HepG2 (cell line): Measurements from ENCODE around the gene DISP2. TPM values are rescaled to one million over a fixed set of nuclear protein-coding genes. Genes with fewer than 3 reads are reported as not detected.
A peak's percentile ranks its signal among the peaks of the same experiment; 100 is the strongest.

Experiments used
- ATAC-seq: fragments of 200-7000 bp; cut with Tn5 transposase; 3 replicates; pipeline ENCODE4 v1.9.1; 2020; ENCODE audit warnings: mild to moderate bottlenecking, moderate library complexity
- BruUV-seq: library from RNA; stranded (reverse); fragments of 400-500 nt; replicated peaks from 2 replicates; lab custom pipeline; 2021; lab: Mats Ljungman, UMichigan
- CTCF ChIA-PET: fragments of 300-600 bp; formaldehyde crosslinking; extraction: SDS; loops from one replicate; lab custom pipeline; 2021; ENCODE audit warnings: low total read pairs, inconsistent platforms, low intra/inter-chr PET ratio; lab: Yijun Ruan, JAX
- POLR2A ChIA-PET: fragments of 350-600 bp; sonication (Branson Sonifier 250); formaldehyde crosslinking; loops from one replicate; lab custom pipeline; 2020; ENCODE audit warnings: antibody characterized with exemption, inconsistent platforms; lab: Yijun Ruan, JAX
- DNase-seq: peaks from one replicate; pipeline ENCODE4 v3.0.0-alpha.2; 2015; ENCODE audit warnings: low spot score
- FAIRE-seq: peaks from 3 replicates; lab custom pipeline; 2011; peaks lifted over from hg19 to GRCh38; lab: Jason Lieb, UNC
- H2AFZ ChIP-seq: one replicate; pipeline ENCODE4 v1.6.1; 2011; ENCODE audit warnings: low read length, inconsistent platforms
- H3K27ac ChIP-seq: fragments of 300-600 bp; 3 replicates; pipeline ENCODE4 v1.8.0; 2011; ENCODE audit warnings: mixed run types, mild to moderate bottlenecking, mixed read lengths, low read length, inconsistent platforms; ENCODE audit not compliant: insufficient read depth; ENCODE audit errors: extremely low read length
- H3K27me3 ChIP-seq, 2 experiments: fragments of 200-600 bp in 1 of 2; 2 replicates in 1 of 2; 3 replicates in 1 of 2; pipeline versions ENCODE4 v1.6.0 to v1.8.0; 2011; ENCODE audit warnings: low read length in 2 of 2, mild to moderate bottlenecking in 2 of 2, moderate library complexity in 2 of 2, inconsistent platforms in 1 of 2; ENCODE audit not compliant: insufficient read depth in 2 of 2, control insufficient read depth in 1 of 2
- H3K36me3 ChIP-seq, 2 experiments: fragments of 200-600 bp in 1 of 2; replicated peaks in 1 of 2; 2 replicates in 1 of 2; 3 replicates in 1 of 2; pipeline versions ENCODE4 v1.5.1 to v1.8.0; 2011; ENCODE audit warnings: low read length in 2 of 2, inconsistent platforms in 1 of 2; ENCODE audit not compliant: insufficient read depth in 2 of 2, control insufficient read depth in 1 of 2
- H3K4me1 ChIP-seq: 2 replicates; pipeline ENCODE4 v1.5.1; 2012; ENCODE audit warnings: low read length, inconsistent platforms; ENCODE audit not compliant: insufficient read depth
- H3K4me2 ChIP-seq: 2 replicates; pipeline ENCODE4 v1.6.0; 2011; ENCODE audit warnings: low read depth, low read length, inconsistent platforms
- H3K4me3 ChIP-seq, 3 experiments: fragments of 200-600 bp in 1 of 3; sonication (generic), shearing (Covaris generic) in 1 of 3; replicated peaks in 1 of 3; 2 replicates each; pipeline ENCODE4 v1.5.1; 2011 to 2016; ENCODE audit warnings: low read length in 3 of 3, inconsistent platforms in 2 of 3, low read depth in 2 of 3, mild to moderate bottlenecking in 2 of 3, control low read depth in 1 of 3, mixed read lengths in 1 of 3; ENCODE audit not compliant: insufficient read depth in 1 of 3
- H3K79me2 ChIP-seq: one replicate; pipeline ENCODE4 v1.6.1; 2011; ENCODE audit warnings: low read length, inconsistent platforms; ENCODE audit not compliant: insufficient read depth
- H3K9ac ChIP-seq: 2 replicates; pipeline ENCODE4 v1.6.0; 2011; ENCODE audit warnings: mild to moderate bottlenecking, low read depth, low read length, inconsistent platforms; ENCODE audit not compliant: insufficient read depth
- H3K9me3 ChIP-seq: 2 replicates; pipeline ENCODE4 v1.5.1; 2012; ENCODE audit warnings: mild to moderate bottlenecking, low read length
- H4K20me1 ChIP-seq: 2 replicates; pipeline ENCODE4 v1.6.0; 2011; ENCODE audit warnings: inconsistent platforms, mild to moderate bottlenecking, low read length, moderate library complexity; ENCODE audit not compliant: insufficient read depth
- BRCA1 ChIP-seq: sonication (generic); formaldehyde crosslinking; IDR thresholded peaks from 2 replicates; pipeline ENCODE4 v1.4.0; 2020; ENCODE audit warnings: missing genetic modification reagents
- NFYB ChIP-seq: sonication (generic); formaldehyde crosslinking; IDR thresholded peaks from 2 replicates; pipeline ENCODE4 v1.4.0; 2020; ENCODE audit warnings: missing genetic modification reagents
- ZBTB21 ChIP-seq: sonication (generic); formaldehyde crosslinking; IDR thresholded peaks from 2 replicates; pipeline ENCODE4 v1.4.0; 2020; ENCODE audit warnings: missing genetic modification reagents
- ZNF326 ChIP-seq: sonication (generic); formaldehyde crosslinking; IDR thresholded peaks from 2 replicates; pipeline ENCODE4 v1.4.0; 2020; ENCODE audit warnings: missing genetic modification reagents, borderline replicate concordance
- ZNF781 ChIP-seq: sonication (generic); formaldehyde crosslinking; IDR thresholded peaks from 2 replicates; pipeline ENCODE4 v1.5.1; 2020; ENCODE audit warnings: borderline replicate concordance, mild to moderate bottlenecking, missing genetic modification reagents; ENCODE audit errors: not compliant biosample characterization
- WGBS: methylation state at CpG from one replicate; pipeline ENCODE4 v1.1.6; 2017; ENCODE audit warnings: low lambda C conversion rate; 5-methylcytosine and 5-hydroxymethylcytosine counted together
- in situ Hi-C: cut with HindIII; loops from 2 replicates; pipeline ENCODE4 v1.10.0; 2017; ENCODE audit warnings: low pct_unique_long_range_greater_than_20kb; ENCODE audit not compliant: extremely low pct_ligation_motif_present
- intact Hi-C: fragments of 100-400 bp; cut with micrococcal nuclease; formaldehyde crosslinking; loops from one replicate; pipeline ENCODE4 v1.10.0; 2022; ENCODE audit not compliant: unreplicated experiment
- polyA plus RNA-seq, 8 experiments: library from polyadenylated mRNA; depleted of rRNA in 3 of 8; stranded (reverse) in 7 of 8; unstranded in 1 of 8; fragments of >200 nt; fragmentation: Illumina TruSeq in 4 of 8; extraction: Trizol in 4 of 8; gene quantifications; 2 replicates each; pipeline versions ENCODE4 v1.2.1 to v1.2.3, GENCODE V29; 2011 to 2016; ENCODE audit warnings: low read depth in 4 of 8, missing spikeins in 1 of 8, mixed read lengths in 1 of 8; ENCODE audit not compliant: insufficient read depth in 1 of 8
- total RNA-seq, 5 experiments: library from RNA; depleted of rRNA; stranded (reverse); fragments of >200 nt; fragmentation: Illumina TruSeq; extraction: Trizol; gene quantifications; 2 replicates each; pipeline ENCODE4 v1.2.3, GENCODE V29; 2016; ENCODE audit warnings: low read depth in 1 of 5
- TF ChIP-seq, protein P1 (sequence below): sonication (generic); formaldehyde crosslinking; IDR thresholded peaks from 2 replicates; pipeline ENCODE4 v1.5.0; 2020; ENCODE audit warnings: mild to moderate bottlenecking, missing genetic modification reagents
- TF ChIP-seq, protein P2 (sequence below): sonication (generic); formaldehyde crosslinking; IDR thresholded peaks from 2 replicates; pipeline ENCODE4 v1.4.0; 2020; ENCODE audit warnings: missing genetic modification reagents; ENCODE audit errors: not compliant biosample characterization
- TF ChIP-seq, protein P3 (sequence below): sonication (generic); formaldehyde crosslinking; IDR thresholded peaks from 2 replicates; pipeline ENCODE4 v1.5.0; 2020; ENCODE audit warnings: mild to moderate bottlenecking, missing genetic modification reagents

Gene DISP2
- total and polyA plus RNA-seq, 2 of the 13 experiments (the other 11 are each of a cell fraction or from before 2014, with no cell fraction given) = 0.09 to 0.32 TPM

DNA sequence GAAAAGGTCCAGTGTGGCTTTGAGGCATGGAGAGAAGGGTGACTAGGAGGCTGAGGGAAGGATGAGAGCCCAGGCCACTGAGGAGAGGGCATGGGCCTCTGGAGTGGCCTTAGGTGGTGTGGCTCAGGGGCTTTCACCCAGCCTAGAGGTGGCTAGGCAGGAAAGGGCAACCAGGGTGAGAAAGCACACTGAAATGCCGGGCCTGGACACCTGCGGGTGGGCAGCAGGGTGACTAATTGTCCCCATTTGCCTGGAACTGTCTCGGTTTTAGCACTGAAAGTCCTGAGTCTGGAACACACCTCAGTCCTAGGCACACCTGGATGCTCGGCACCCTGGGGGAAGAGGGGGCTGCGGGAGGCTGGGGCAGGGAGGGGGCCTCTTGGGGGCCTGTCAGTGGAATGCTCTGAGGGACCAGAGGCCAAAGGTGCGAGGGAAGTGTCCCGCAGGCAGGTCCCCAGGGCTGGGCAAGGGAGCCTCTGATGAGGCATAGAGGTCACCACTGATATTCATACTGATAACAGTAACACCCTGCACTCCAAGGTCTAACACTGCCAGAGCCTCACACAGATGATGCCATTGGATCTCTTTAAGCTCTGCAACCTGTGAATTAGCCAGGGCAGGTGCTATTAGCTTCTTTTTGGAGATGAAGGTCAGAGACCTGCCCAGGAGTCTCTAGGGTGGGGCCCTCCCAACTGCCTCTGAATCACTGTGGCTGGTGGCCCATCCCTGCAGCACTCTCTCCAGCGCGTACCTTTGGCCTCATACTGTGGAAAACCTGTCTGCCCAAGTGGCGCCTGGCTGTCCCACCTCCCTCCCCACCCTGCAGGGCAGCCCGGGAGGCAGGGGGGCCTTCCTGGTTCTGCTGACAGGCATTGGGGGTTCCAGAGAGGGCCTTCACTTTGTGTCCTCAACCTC is 10.2 kb upstream of the DISP2 start:
- peak; percentile 34 for ATAC-seq
- Histone ChIP-seq H3K4me3 (no peak overlapping the region), H3K9me3 (no peaks in the 10 kb centered on the region), H3K79me2 (no peaks in the 10 kb centered on the region), H3K4me1 (peaks cover 83% of the 10 kb centered on the region), H3K36me3 (no peaks in the 10 kb centered on the region), H3K4me2 (no peak overlapping the region), H3K27me3 (peaks cover 0 to 4% of the 10 kb centered on the region in 2 experiments; a peak in 2 of 5 replicates), H2AFZ (no peak overlapping the region), H4K20me1 (no peaks in the 10 kb centered on the region), H3K9ac (no peak overlapping the region), H3K27ac (no peak overlapping the region)
- ChIA-PET POLR2A (interaction anchor here (1.3 to 1.5 kb wide), 2 partner anchors 9 to 25 kb away, joined by 3 to 4 read pairs; no protein-coding TSS in a partner anchor), CTCF (no interaction called here)
- intact Hi-C loops = no loop called here
- 8% methylated on average over 4 of the region's 11 CpGs for WGBS
- no peak for FAIRE-seq
- no peak for DNase-seq
- in situ Hi-C loops = loop anchor here (5.0 kb wide), 1 partner anchor 74 kb away; no protein-coding TSS in a partner anchor
- no TSS peak for BruUV-seq
- no peak for TF ChIP-seq ZNF781 (CRISPR knock-in tag)
- TF ChIP-seq ZNF326 (CRISPR knock-in tag) = no peak
- TF ChIP-seq, protein P1, sequence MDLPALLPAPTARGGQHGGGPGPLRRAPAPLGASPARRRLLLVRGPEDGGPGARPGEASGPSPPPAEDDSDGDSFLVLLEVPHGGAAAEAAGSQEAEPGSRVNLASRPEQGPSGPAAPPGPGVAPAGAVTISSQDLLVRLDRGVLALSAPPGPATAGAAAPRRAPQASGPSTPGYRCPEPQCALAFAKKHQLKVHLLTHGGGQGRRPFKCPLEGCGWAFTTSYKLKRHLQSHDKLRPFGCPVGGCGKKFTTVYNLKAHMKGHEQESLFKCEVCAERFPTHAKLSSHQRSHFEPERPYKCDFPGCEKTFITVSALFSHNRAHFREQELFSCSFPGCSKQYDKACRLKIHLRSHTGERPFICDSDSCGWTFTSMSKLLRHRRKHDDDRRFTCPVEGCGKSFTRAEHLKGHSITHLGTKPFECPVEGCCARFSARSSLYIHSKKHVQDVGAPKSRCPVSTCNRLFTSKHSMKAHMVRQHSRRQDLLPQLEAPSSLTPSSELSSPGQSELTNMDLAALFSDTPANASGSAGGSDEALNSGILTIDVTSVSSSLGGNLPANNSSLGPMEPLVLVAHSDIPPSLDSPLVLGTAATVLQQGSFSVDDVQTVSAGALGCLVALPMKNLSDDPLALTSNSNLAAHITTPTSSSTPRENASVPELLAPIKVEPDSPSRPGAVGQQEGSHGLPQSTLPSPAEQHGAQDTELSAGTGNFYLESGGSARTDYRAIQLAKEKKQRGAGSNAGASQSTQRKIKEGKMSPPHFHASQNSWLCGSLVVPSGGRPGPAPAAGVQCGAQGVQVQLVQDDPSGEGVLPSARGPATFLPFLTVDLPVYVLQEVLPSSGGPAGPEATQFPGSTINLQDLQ (CRISPR knock-in tag) = no peak
- TF ChIP-seq NFYB (CRISPR knock-in tag) = no peak
- no peak for TF ChIP-seq ZBTB21 (CRISPR knock-in tag)
- TF ChIP-seq, protein P2, sequence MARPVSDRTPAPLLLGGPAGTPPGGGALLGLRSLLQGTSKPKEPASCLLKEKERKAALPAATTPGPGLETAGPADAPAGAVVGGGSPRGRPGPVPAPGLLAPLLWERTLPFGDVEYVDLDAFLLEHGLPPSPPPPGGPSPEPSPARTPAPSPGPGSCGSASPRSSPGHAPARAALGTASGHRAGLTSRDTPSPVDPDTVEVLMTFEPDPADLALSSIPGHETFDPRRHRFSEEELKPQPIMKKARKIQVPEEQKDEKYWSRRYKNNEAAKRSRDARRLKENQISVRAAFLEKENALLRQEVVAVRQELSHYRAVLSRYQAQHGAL = no peak
- no peak for TF ChIP-seq BRCA1
- TF ChIP-seq, protein P3, sequence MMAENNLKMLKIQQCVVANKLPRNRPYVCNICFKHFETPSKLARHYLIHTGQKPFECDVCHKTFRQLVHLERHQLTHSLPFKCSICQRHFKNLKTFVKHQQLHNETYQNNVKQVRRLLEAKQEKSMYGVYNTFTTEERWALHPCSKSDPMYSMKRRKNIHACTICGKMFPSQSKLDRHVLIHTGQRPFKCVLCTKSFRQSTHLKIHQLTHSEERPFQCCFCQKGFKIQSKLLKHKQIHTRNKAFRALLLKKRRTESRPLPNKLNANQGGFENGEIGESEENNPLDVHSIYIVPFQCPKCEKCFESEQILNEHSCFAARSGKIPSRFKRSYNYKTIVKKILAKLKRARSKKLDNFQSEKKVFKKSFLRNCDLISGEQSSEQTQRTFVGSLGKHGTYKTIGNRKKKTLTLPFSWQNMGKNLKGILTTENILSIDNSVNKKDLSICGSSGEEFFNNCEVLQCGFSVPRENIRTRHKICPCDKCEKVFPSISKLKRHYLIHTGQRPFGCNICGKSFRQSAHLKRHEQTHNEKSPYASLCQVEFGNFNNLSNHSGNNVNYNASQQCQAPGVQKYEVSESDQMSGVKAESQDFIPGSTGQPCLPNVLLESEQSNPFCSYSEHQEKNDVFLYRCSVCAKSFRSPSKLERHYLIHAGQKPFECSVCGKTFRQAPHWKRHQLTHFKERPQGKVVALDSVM = no peak
